ENCODE data around the gene VARS1.

Gene VARS1

GRCh38 chr6:31780507-31781243, 14.9 kb downstream of the VARS1 start:
- Histone ChIP-seq H3K9ac (ENCODE audit: low read length) (no peak overlapping the region), H2AFZ (ENCODE audit: low read depth, low read length) (no peak overlapping the region), H3K4me1 (ENCODE audit: low read length) (peaks cover 7% of the 10 kb centered on the region), H3K79me2 (ENCODE audit: low read length) (no peaks in the 10 kb centered on the region), H3K4me3 (ENCODE audit: low read length) (no peak overlapping the region), H3K27ac (ENCODE audit: low read length) (no peak overlapping the region), H3K9me3 (ENCODE audit: insufficient read depth, low read length) (no peaks in the 10 kb centered on the region), H3K4me2 (ENCODE audit: low read length) (no peak overlapping the region), H3K27me3 (ENCODE audit: low read depth, low read length) (no peaks in the 10 kb centered on the region), H4K20me1 (ENCODE audit: insufficient read depth, low read length) (no peaks in the 10 kb centered on the region), H3K36me3 (replicated peaks; ENCODE audit: low read depth, low read length) (peaks cover 22% of the 10 kb centered on the region)
- TF ChIP-seq CTCF (IDR thresholded peaks at IDR 0.05; ENCODE audit: low read depth, low read length) (no peak), EZH2phosphoT487 (IDR thresholded peaks at IDR 0.05; ENCODE audit: low read depth) (no peak)

GRCh38 chr6:31779908-31780307, 15.6 kb downstream of the VARS1 start:
- H3K4me2 ChIP-seq (ENCODE audit: low read length): no peak overlapping the region
- no peaks in the 10 kb centered on the region for H3K79me2 ChIP-seq (ENCODE audit: low read length)
- no peaks in the 10 kb centered on the region for H3K9me3 ChIP-seq (ENCODE audit: insufficient read depth, low read length)
- peaks cover 7% of the 10 kb centered on the region for H3K4me1 ChIP-seq (ENCODE audit: low read length)
- H4K20me1 ChIP-seq (ENCODE audit: insufficient read depth, low read length): no peaks in the 10 kb centered on the region
- H3K4me3 ChIP-seq (ENCODE audit: low read length): no peak overlapping the region
- no peak overlapping the region for H3K9ac ChIP-seq (ENCODE audit: low read length)
- no peaks in the 10 kb centered on the region for H3K27me3 ChIP-seq (ENCODE audit: low read depth, low read length)
- H2AFZ ChIP-seq (ENCODE audit: low read depth, low read length): no peak overlapping the region
- TF ChIP-seq EZH2phosphoT487 (IDR thresholded peaks at IDR 0.05; ENCODE audit: low read depth) (no peak), CTCF (IDR thresholded peaks at IDR 0.05; ENCODE audit: low read depth, low read length) (no peak)
- H3K27ac ChIP-seq (ENCODE audit: low read length): no peak overlapping the region
- peaks cover 19% of the 10 kb centered on the region for H3K36me3 ChIP-seq (replicated peaks; ENCODE audit: low read depth, low read length)

- H3K4me2 ChIP-seq (ENCODE audit: low read length): no peak overlapping the region
- peaks cover 7% of the 10 kb centered on the region for H3K4me1 ChIP-seq (ENCODE audit: low read length)
- H3K27ac ChIP-seq (ENCODE audit: low read length): no peak overlapping the region
- no peaks in the 10 kb centered on the region for H3K79me2 ChIP-seq (ENCODE audit: low read length)
- H3K36me3 ChIP-seq (replicated peaks; ENCODE audit: low read depth, low read length): peaks cover 13% of the 10 kb centered on the region
- TF ChIP-seq CTCF (IDR thresholded peaks at IDR 0.05; ENCODE audit: low read depth, low read length): no peak
- no peak for TF ChIP-seq EZH2phosphoT487 (IDR thresholded peaks at IDR 0.05; ENCODE audit: low read depth)
- no peak overlapping the region for H3K4me3 ChIP-seq (ENCODE audit: low read length)
- H4K20me1 ChIP-seq (ENCODE audit: insufficient read depth, low read length): no peaks in the 10 kb centered on the region
- H3K27me3 ChIP-seq (ENCODE audit: low read depth, low read length): no peaks in the 10 kb centered on the region
- no peak overlapping the region for H2AFZ ChIP-seq (ENCODE audit: low read depth, low read length)
- H3K9me3 ChIP-seq (ENCODE audit: insufficient read depth, low read length): no peaks in the 10 kb centered on the region
- H3K9ac ChIP-seq (ENCODE audit: low read length): no peak overlapping the region
Measured at GRCh38 chr6:31778999-31779885, 16.3 kb downstream of the VARS1 start.

- H3K27ac ChIP-seq (ENCODE audit: low read length): no peak overlapping the region
- H3K36me3 ChIP-seq (replicated peaks; ENCODE audit: low read depth, low read length): peaks cover 10% of the 10 kb centered on the region
- no peaks in the 10 kb centered on the region for H3K27me3 ChIP-seq (ENCODE audit: low read depth, low read length)
- H2AFZ ChIP-seq (ENCODE audit: low read depth, low read length): no peak overlapping the region
- no peaks in the 10 kb centered on the region for H4K20me1 ChIP-seq (ENCODE audit: insufficient read depth, low read length)
- H3K9ac ChIP-seq (ENCODE audit: low read length): no peak overlapping the region
- no peak overlapping the region for H3K4me3 ChIP-seq (ENCODE audit: low read length)
- no peaks in the 10 kb centered on the region for H3K9me3 ChIP-seq (ENCODE audit: insufficient read depth, low read length)
- no peak overlapping the region for H3K4me2 ChIP-seq (ENCODE audit: low read length)
- TF ChIP-seq EZH2phosphoT487 (IDR thresholded peaks at IDR 0.05; ENCODE audit: low read depth) (no peak), CTCF (IDR thresholded peaks at IDR 0.05; ENCODE audit: low read depth, low read length) (no peak)
- H3K4me1 ChIP-seq (ENCODE audit: low read length): peaks cover 7% of the 10 kb centered on the region
- no peaks in the 10 kb centered on the region for H3K79me2 ChIP-seq (ENCODE audit: low read length)
Measured at GRCh38 chr6:31778193-31778592, 17.4 kb downstream of the VARS1 start.
